Fibroblast of skin of left biceps (primary cell): ENCODE data around the gene NR4A3.
"Not testable (repeated sequence)": the region's sequence is repeated elsewhere in the genome, so short reads cannot be mapped to it uniquely, and the experiment has no call there.

Experiments
- DNase-seq, 2 experiments: peaks; one replicate each; pipeline ENCODE4 v3.0.0-alpha.2; 2013; ENCODE audit warnings: low read depth in 2 of 2

NR4A3 gene

GRCh38 chr9:99834474-99834873 is 12.8 kb downstream of the NR4A3 start:
- no peak for DNase-seq

GRCh38 chr9:99835142-99835541 is 13.5 kb downstream of the NR4A3 start:
- DNase-seq, result no peak

GRCh38 chr9:99835581-99835980 is 13.9 kb downstream of the NR4A3 start:
- no peak for DNase-seq

- DNase-seq, result no peak
Observed at GRCh38 chr9:99840072-99840471, 18.4 kb downstream of the NR4A3 start.

GRCh38 chr9:99845063-99845462 is 23.4 kb downstream of the NR4A3 start:
- no peak for DNase-seq

GRCh38 chr9:99848447-99848846 is 26.8 kb downstream of the NR4A3 start:
- DNase-seq, result no peak

GRCh38 chr9:99850736-99851499 is 29.2 kb downstream of the NR4A3 start:
- DNase-seq, result no peak

- DNase-seq, result no peak
Observed at GRCh38 chr9:99851500-99851822, 29.8 kb downstream of the NR4A3 start.

GRCh38 chr9:99852617-99853016 is 30.9 kb downstream of the NR4A3 start:
- no peak for DNase-seq

GRCh38 chr9:99855467-99856176 is 33.9 kb downstream of the NR4A3 start:
- DNase-seq, result no peak

- DNase-seq, result not testable (repeated sequence)
Observed at GRCh38 chr9:99857576-99857975, 35.9 kb downstream of the NR4A3 start.

- no peak for DNase-seq
Observed at GRCh38 chr9:99858087-99858486, 36.4 kb downstream of the NR4A3 start.

- no peak for DNase-seq
Observed at GRCh38 chr9:99859243-99859980, 37.7 kb downstream of the NR4A3 start.

GRCh38 chr9:99860266-99860665 is 38.6 kb downstream of the NR4A3 start:
- DNase-seq, result no peak

- no peak for DNase-seq
Observed at GRCh38 chr9:99863955-99864354, 42.3 kb downstream of the NR4A3 start.

GRCh38 chr9:99866398-99866797 is 44.7 kb downstream of the NR4A3 start:
- no peak for DNase-seq

GRCh38 chr9:99867536-99867935 is 45.9 kb downstream of the NR4A3 start:
- DNase-seq, result no peak

- DNase-seq, result no peak
Observed at GRCh38 chr9:99867968-99868367, 46.3 kb downstream of the NR4A3 start.

GRCh38 chr9:99868845-99869244 is 47.2 kb downstream of the NR4A3 start:
- DNase-seq, result no peak

GRCh38 chr9:99870126-99870525 is 48.4 kb downstream of the NR4A3 start:
- no peak for DNase-seq

- no peak for DNase-seq
Observed at GRCh38 chr9:99873531-99873930, 51.8 kb downstream of the NR4A3 start.

GRCh38 chr9:99873943-99874584 is 52.4 kb downstream of the NR4A3 start:
- DNase-seq, result no peak
